Mesenchymal stem cell (in vitro differentiated cells and primary cell): Measurements from ENCODE around the gene CYP4F22.

Source experiments
- DNase-seq: peaks from one replicate; pipeline ENCODE4 v3.0.0-alpha.2; 2013
- H2AFZ ChIP-seq: one replicate; pipeline ENCODE4 v1.6.1; 2013; ENCODE audit warnings: low read depth, mild to moderate bottlenecking, control low read depth, inconsistent platforms, low read length, moderate library complexity
- H2AK5ac ChIP-seq: 2 replicates; pipeline ENCODE4 v1.6.1; 2013; ENCODE audit warnings: low read length, moderate library complexity, mild to moderate bottlenecking, inconsistent platforms; ENCODE audit not compliant: severe bottlenecking
- H2BK120ac ChIP-seq: one replicate; pipeline ENCODE4 v1.6.1; 2013; ENCODE audit warnings: low read depth, mild to moderate bottlenecking, inconsistent platforms, low read length, moderate library complexity
- H2BK12ac ChIP-seq, 2 experiments: one replicate each; pipeline ENCODE4 v1.6.1; 2013; ENCODE audit warnings: inconsistent platforms in 2 of 2, low read length in 2 of 2, mild to moderate bottlenecking in 2 of 2, moderate library complexity in 2 of 2, control low read depth in 1 of 2
- H2BK15ac ChIP-seq: one replicate; pipeline ENCODE4 v1.6.1; 2013; ENCODE audit warnings: mild to moderate bottlenecking, low read depth, inconsistent platforms; ENCODE audit not compliant: poor library complexity, severe bottlenecking
- H2BK5ac ChIP-seq: 2 replicates; pipeline ENCODE4 v1.6.1; 2013; ENCODE audit warnings: low read depth, mild to moderate bottlenecking, low read length, control low read depth, inconsistent platforms; ENCODE audit not compliant: poor library complexity, severe bottlenecking
- H3K14ac ChIP-seq, 2 experiments: one replicate each; pipeline ENCODE4 v1.6.1; 2013; ENCODE audit warnings: inconsistent platforms in 2 of 2, low read length in 2 of 2, control low read depth in 1 of 2, mild to moderate bottlenecking in 1 of 2, moderate library complexity in 1 of 2
- H3K18ac ChIP-seq, 2 experiments: one replicate each; pipeline ENCODE4 v1.6.1; 2013; ENCODE audit warnings: inconsistent platforms in 2 of 2, low read length in 2 of 2, control low read depth in 1 of 2, low read depth in 1 of 2, mild to moderate bottlenecking in 1 of 2
- H3K23ac ChIP-seq, 2 experiments: one replicate each; pipeline ENCODE4 v1.6.1; 2013; ENCODE audit warnings: inconsistent platforms in 2 of 2, low read length in 2 of 2, mild to moderate bottlenecking in 2 of 2, moderate library complexity in 2 of 2, control low read depth in 1 of 2
- H3K27ac ChIP-seq: 2 replicates; pipeline ENCODE4 v1.5.1; 2013; ENCODE audit warnings: mild to moderate bottlenecking, moderate library complexity, low read length, control low read depth, inconsistent platforms; ENCODE audit not compliant: poor library complexity, severe bottlenecking
- H3K27me3 ChIP-seq, 2 experiments: 2 replicates each; pipeline versions ENCODE4 v1.6.1 to v1.7.0; 2013; ENCODE audit warnings: low read length in 2 of 2, mild to moderate bottlenecking in 2 of 2, moderate library complexity in 2 of 2, control low read depth in 1 of 2, inconsistent platforms in 1 of 2; ENCODE audit not compliant: control insufficient read depth in 1 of 2, insufficient read depth in 1 of 2
- H3K36me3 ChIP-seq, 2 experiments: 2 replicates each; pipeline versions ENCODE4 v1.6.1 to v1.7.0; 2013; ENCODE audit warnings: low read length in 2 of 2, control low read depth in 1 of 2, inconsistent platforms in 1 of 2, low read depth in 1 of 2, mild to moderate bottlenecking in 1 of 2; ENCODE audit not compliant: insufficient read depth in 2 of 2, control insufficient read depth in 1 of 2
- H3K4ac ChIP-seq, 2 experiments: one replicate each; pipeline ENCODE4 v1.6.1; 2013; ENCODE audit warnings: inconsistent platforms in 2 of 2, low read length in 2 of 2, mild to moderate bottlenecking in 2 of 2, moderate library complexity in 2 of 2, control low read depth in 1 of 2, low read depth in 1 of 2
- H3K4me1 ChIP-seq: 2 replicates; pipeline ENCODE4 v1.6.1; 2013; ENCODE audit warnings: low read depth, low read length, control low read depth; ENCODE audit not compliant: control insufficient read depth, insufficient read depth
- H3K4me2 ChIP-seq: 2 replicates; pipeline ENCODE4 v1.6.1; 2013; ENCODE audit warnings: low read length, mild to moderate bottlenecking, inconsistent platforms; ENCODE audit not compliant: poor library complexity, severe bottlenecking
- H3K4me3 ChIP-seq, 2 experiments: 2 replicates each; pipeline versions ENCODE4 v1.5.1 to v1.7.0; 2013; ENCODE audit warnings: low read length in 2 of 2, mild to moderate bottlenecking in 2 of 2, control low read depth in 1 of 2, low read depth in 1 of 2; ENCODE audit not compliant: insufficient read depth in 1 of 2
- H3K79me1 ChIP-seq: replicated peaks from 2 replicates; pipeline ENCODE4 v1.6.1; 2013; ENCODE audit warnings: mild to moderate bottlenecking, control low read depth, low read length, inconsistent platforms; ENCODE audit not compliant: poor library complexity, severe bottlenecking
- H3K9ac ChIP-seq: 2 replicates; pipeline ENCODE4 v1.7.0; 2013; ENCODE audit warnings: mild to moderate bottlenecking, low read length, moderate library complexity
- H3K9me3 ChIP-seq: 2 replicates; pipeline ENCODE4 v1.7.0; 2013; ENCODE audit warnings: mild to moderate bottlenecking, low read length; ENCODE audit not compliant: control insufficient read depth
- H4K8ac ChIP-seq: one replicate; pipeline ENCODE4 v1.6.1; 2013; ENCODE audit warnings: inconsistent platforms, mild to moderate bottlenecking, low read length, moderate library complexity
- H4K91ac ChIP-seq: one replicate; pipeline ENCODE4 v1.6.1; 2013; ENCODE audit warnings: mild to moderate bottlenecking, low read length, inconsistent platforms
- WGBS: methylation state at CpG from one replicate; pipeline ENCODE4 v1.1.7; 2013; ENCODE audit warnings: mixed read lengths; 5-methylcytosine and 5-hydroxymethylcytosine counted together

Gene CYP4F22

DNA sequence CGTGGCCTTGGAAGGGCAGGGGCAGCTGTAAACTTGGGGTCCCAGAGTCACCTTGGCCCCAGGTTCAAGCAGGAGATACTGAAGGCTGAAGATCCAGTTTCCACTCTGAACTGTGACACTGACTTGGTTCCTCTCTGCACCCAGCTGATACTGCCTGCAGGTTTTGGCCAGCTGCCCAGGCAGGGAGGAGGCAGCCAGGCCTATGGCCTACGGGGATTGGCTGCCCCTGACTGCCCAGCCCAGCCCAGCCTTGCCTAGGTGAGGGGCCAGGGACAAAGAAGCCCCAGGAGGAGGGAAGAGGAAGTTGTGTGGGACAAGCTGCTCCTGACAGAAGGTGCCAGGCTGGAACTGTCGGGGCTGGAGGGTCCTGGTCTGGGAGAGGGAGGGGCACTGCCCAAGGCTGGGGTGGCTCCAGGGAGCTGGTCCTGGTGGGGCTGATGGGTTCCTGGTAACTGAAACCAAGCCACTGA is 55.0 kb downstream of the CYP4F22 start:
- Histone ChIP-seq H2BK5ac (no peak overlapping the region), H2BK120ac (no peak overlapping the region), H3K4me2 (no peak overlapping the region), H3K23ac (no peak overlapping the region), H3K4me1 (peaks cover 3% of the 10 kb centered on the region), H3K9ac (no peak overlapping the region), H3K27ac (no peak overlapping the region), H4K91ac (no peak overlapping the region), H3K27me3 (peaks cover 0 to 56% of the 10 kb centered on the region in 2 experiments), H3K14ac (no peak overlapping the region), H3K9me3 (no peaks in the 10 kb centered on the region), H2BK15ac (no peak overlapping the region), H2BK12ac (no peak overlapping the region), H3K4me3 (no peak overlapping the region), H2AK5ac (no peak overlapping the region), H3K4ac (no peak overlapping the region), H4K8ac (no peak overlapping the region), H3K36me3 (no peaks in the 10 kb centered on the region), H3K18ac (no peak overlapping the region), H2AFZ (no peak overlapping the region), H3K79me1 (no peaks in the 10 kb centered on the region)
- DNase-seq, result no peak
- WGBS, result 46% methylated on average over 3 of the region's 3 CpGs

DNA sequence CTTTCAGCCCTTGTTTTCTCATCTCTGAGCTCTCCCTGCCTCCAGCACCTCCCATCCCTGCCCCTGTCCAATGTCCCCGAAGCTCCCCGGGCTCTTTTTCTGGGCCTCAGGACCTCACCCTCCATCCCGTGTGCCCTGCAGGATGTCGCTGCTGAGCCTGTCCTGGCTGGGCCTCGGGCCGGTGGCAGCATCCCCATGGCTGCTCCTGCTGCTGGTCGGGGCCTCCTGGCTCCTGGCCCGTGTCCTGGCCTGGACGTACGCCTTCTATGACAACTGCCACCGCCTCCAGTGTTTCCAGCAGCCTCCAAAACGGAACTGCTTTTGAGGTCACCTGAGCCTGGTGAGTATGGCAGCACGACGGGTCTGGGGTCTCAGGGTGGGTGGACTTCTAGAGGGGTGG is 55.6 kb downstream of the CYP4F22 start:
- Histone ChIP-seq H3K9ac (no peak overlapping the region), H3K27ac (no peak overlapping the region), H3K27me3 (peaks cover 0 to 57% of the 10 kb centered on the region in 2 experiments), H2BK12ac (no peak overlapping the region), H3K23ac (no peak overlapping the region), H3K36me3 (no peaks in the 10 kb centered on the region), H4K8ac (no peak overlapping the region), H2BK15ac (no peak overlapping the region), H2AK5ac (no peak overlapping the region), H3K4me2 (no peak overlapping the region), H2BK120ac (no peak overlapping the region), H3K79me1 (no peaks in the 10 kb centered on the region), H2BK5ac (no peak overlapping the region), H2AFZ (no peak overlapping the region), H3K18ac (no peak overlapping the region), H4K91ac (no peak overlapping the region), H3K4me3 (no peak overlapping the region), H3K9me3 (no peaks in the 10 kb centered on the region), H3K4me1 (peaks cover 3% of the 10 kb centered on the region), H3K14ac (no peak overlapping the region), H3K4ac (no peak overlapping the region)
- 71% methylated on average over 14 of the region's 14 CpGs for WGBS
- DNase-seq, result no peak

DNA sequence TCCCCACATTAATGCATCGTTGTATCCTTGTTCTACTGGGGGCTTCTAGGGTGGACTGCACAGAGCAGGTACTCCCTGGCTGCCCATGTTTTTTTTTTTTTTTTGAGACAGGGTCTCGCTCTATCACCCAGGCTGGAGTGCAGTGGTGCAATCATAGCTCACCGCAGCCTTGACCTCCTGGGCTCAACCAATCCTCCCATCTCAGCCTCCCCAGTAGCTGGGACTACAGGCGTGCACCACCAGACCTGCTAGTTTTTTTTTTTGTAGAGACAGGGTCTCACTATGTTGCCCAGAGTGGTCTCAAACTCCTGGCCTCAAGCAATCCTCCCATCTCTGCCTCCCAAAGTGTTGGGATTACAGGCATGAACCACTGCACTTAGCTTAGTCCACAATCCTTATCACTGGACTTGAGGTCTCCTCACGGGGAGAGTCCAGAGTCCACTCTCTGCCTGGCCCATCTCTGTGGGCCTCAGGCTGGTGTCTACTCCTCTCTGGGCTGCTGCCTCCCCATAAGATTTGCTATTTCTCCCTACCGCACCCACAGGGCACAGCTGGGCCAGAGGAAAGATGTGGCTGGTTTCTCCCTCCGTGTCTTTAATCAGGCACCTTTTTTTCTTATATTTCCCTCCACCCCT is 56.3 kb downstream of the CYP4F22 start:
- Histone ChIP-seq H2BK5ac (no peak overlapping the region), H3K4me2 (no peak overlapping the region), H2AK5ac (no peak overlapping the region), H2AFZ (no peak overlapping the region), H3K14ac (no peak overlapping the region), H3K79me1 (no peaks in the 10 kb centered on the region), H2BK12ac (no peak overlapping the region), H4K8ac (no peak overlapping the region), H3K9me3 (no peaks in the 10 kb centered on the region), H3K27ac (no peak overlapping the region), H2BK15ac (no peak overlapping the region), H3K4me1 (peaks cover 3% of the 10 kb centered on the region), H4K91ac (no peak overlapping the region), H3K18ac (no peak overlapping the region), H3K9ac (no peak overlapping the region), H2BK120ac (no peak overlapping the region), H3K4me3 (no peak overlapping the region), H3K4ac (no peak overlapping the region), H3K36me3 (no peaks in the 10 kb centered on the region), H3K23ac (no peak overlapping the region), H3K27me3 (peaks cover 0 to 64% of the 10 kb centered on the region in 2 experiments)
- 62% methylated on average over 6 of the region's 7 CpGs for WGBS
- DNase-seq, result no peak

DNA sequence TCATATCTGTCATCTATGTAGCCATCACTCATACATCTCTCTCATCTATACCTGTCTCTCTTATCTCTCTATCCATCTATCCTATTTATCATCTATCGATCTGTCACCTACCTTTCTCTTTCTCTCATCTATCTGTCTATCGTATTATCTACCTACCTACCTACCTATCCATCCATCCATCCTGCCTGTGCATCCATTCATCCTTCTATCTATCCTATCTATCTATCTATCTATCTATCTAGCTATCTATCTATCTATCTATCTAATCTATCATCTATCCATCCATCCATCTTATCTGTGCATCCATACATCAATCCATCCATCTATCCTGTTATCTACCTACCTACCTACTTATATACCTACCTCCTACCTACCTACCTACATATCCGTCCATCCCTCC is 62.1 kb downstream of the CYP4F22 start:
- Histone ChIP-seq H3K36me3 (no peaks in the 10 kb centered on the region), H3K4me1 (no peaks in the 10 kb centered on the region), H3K18ac (no peak overlapping the region), H2AK5ac (no peak overlapping the region), H2BK12ac (no peak overlapping the region), H3K4me3 (no peak overlapping the region), H3K14ac (no peak overlapping the region), H2AFZ (no peak overlapping the region), H3K23ac (no peak overlapping the region), H3K79me1 (no peaks in the 10 kb centered on the region), H4K8ac (no peak overlapping the region), H3K4ac (no peak overlapping the region), H3K4me2 (no peak overlapping the region), H3K27me3 (peaks cover 0 to 60% of the 10 kb centered on the region in 2 experiments), H3K9me3 (no peaks in the 10 kb centered on the region), H2BK5ac (no peak overlapping the region), H4K91ac (no peak overlapping the region), H3K9ac (no peak overlapping the region), H2BK120ac (no peak overlapping the region), H2BK15ac (no peak overlapping the region), H3K27ac (no peak overlapping the region)
- 65% methylated on average over 3 of the region's 3 CpGs for WGBS
- no peak for DNase-seq
